AG09309 (cell line): ENCODE measurements around the gene CCDC38.

Source experiments
- DNase-seq: peaks from one replicate; pipeline ENCODE4 v3.0.0-alpha.2; 2010; ENCODE audit warnings: low read depth
- H3K4me3 ChIP-seq: 2 replicates; pipeline ENCODE4 v1.5.1; 2011; ENCODE audit warnings: mild to moderate bottlenecking, low read depth, low read length, moderate library complexity; ENCODE audit not compliant: control insufficient read depth
- TF ChIP-seq, protein P1 (sequence below): IDR thresholded peaks from 2 replicates; pipeline ENCODE4 v1.5.1; 2011; ENCODE audit warnings: mild to moderate bottlenecking, low read depth, low read length, inconsistent platforms; ENCODE audit not compliant: insufficient read depth, control insufficient read depth; ENCODE audit errors: missing control alignments

CCDC38 gene

DNA sequence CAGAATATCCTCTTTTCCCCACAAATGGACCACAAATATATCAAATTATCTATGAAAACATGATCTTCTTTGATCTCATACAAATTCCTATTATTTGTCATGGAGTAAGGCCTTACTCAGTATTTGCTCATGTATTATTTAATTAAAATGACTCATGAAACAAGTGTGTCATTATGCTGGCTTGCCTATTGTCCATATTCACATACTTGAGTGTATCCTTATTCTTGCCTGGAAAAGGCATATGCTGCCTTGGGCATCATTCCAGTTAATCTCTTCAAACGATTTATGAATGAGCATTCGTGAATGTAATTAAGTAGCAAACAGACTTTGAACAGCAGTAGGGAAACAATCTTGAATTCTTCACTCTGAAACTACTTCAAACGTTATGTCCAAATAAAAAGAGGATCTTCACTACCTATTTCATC lies 106.2 kb downstream of the CCDC38 start:
- TF ChIP-seq, protein P1, sequence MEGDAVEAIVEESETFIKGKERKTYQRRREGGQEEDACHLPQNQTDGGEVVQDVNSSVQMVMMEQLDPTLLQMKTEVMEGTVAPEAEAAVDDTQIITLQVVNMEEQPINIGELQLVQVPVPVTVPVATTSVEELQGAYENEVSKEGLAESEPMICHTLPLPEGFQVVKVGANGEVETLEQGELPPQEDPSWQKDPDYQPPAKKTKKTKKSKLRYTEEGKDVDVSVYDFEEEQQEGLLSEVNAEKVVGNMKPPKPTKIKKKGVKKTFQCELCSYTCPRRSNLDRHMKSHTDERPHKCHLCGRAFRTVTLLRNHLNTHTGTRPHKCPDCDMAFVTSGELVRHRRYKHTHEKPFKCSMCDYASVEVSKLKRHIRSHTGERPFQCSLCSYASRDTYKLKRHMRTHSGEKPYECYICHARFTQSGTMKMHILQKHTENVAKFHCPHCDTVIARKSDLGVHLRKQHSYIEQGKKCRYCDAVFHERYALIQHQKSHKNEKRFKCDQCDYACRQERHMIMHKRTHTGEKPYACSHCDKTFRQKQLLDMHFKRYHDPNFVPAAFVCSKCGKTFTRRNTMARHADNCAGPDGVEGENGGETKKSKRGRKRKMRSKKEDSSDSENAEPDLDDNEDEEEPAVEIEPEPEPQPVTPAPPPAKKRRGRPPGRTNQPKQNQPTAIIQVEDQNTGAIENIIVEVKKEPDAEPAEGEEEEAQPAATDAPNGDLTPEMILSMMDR = no peak
- no peak for DNase-seq
- no peak overlapping the region for H3K4me3 ChIP-seq

DNA sequence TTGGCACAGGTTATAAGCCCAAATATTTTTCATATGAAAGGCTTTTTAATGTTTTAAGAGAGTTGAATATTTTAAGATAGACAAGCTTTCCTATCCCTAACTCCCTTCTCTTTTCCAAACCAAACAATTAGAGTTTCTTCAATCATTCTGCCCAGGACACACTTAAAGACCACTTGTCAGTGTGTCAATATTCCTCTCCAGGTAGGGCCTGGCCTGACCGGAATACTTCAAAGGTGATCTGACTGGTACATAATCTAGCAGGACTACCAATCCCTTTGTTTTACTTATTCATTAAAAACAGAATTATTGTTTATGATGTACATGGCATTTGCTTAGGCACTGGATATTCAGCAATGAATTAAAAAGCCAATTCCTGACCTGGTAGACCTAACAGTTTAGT lies 107.8 kb downstream of the CCDC38 start:
- no peak for DNase-seq
- TF ChIP-seq, protein P1 = no peak
- no peak overlapping the region for H3K4me3 ChIP-seq

DNA sequence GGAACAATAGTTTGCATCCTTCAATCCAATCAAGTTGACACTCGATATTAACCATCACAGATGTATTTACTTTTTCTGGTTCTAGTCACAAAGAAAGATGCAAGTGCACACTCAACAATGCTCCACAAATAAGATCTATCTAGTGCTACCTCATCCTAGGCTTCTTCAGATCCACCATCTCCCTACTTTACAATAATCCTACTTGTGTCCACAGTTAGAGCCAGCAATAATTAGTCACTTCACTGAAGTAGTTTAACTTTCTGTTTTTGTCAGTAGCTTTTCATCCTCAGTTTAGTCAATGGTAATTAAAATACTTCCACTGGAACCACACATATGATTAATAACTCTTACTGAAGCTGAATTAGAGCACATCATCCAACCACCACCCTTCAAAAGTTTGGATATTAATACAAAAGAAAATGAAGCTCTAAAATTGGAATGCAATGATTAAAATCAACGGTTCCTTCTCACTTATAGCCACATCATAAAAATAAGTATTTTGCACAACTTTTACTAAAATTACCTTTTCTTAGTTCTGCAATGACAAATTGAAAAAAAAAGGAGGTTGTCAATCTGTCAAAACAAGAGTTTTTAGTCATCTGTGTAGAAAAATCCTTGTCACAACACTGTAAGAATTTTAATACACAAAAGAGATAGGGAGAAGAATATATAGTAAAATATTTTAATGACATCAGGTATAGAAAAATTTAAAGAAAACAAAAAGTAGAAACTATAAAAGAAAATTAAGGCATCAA lies 111.9 kb downstream of the CCDC38 start:
- TF ChIP-seq, protein P1 = no peak
- H3K4me3 ChIP-seq = no peak overlapping the region
- no peak for DNase-seq

DNA sequence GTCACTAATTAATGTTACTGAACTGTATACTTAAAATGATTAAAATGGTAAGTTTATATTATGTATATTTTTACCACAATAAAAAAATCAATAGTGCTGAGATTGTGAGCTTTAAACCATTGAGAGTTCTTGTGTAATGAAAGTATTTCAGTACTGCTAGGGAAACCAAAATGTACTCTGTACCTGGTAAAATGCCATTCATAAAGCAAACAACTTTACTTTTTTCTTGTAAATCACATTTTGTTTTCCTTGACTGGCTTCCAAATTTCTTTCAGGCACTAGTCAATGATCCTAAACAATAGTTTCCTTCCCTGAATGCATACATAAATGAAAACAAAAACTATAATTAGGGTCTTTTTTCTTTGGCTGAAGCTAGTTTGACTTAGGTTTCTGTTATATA lies 113.0 kb downstream of the CCDC38 start:
- no peak for DNase-seq
- no peak overlapping the region for H3K4me3 ChIP-seq
- TF ChIP-seq, protein P1 = no peak

DNA sequence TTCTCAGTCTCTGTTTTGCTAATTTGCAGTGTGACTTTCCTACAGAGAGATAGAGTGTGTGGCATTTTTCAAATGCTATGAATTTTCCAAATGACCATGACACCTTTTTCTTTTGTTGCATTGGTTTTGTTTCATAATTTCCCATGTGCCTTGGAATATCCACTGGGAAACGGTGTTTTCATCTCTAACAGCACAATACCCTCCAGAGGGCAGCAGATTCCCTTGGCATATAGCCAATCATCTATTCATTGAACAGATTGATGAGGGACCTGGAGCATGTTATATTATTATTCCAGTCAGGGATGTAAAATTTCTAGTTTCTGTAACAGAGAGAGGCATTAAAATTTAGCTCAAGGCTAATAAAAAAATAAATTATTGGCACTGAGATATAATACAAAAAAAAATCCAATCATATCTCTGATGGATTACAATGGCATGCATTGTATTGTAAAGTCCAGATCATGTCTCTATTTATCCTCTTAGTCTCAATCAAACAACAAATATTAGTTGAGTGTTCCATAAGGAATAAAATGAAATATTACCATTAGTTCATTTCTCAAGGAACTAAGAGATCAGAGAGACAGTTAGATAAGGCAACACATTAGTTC lies 122.2 kb downstream of the CCDC38 start:
- TF ChIP-seq, protein P1 = peak; percentile 61
- no peak for DNase-seq
- H3K4me3 ChIP-seq = no peak overlapping the region
